ENCODE results near the gene CNTNAP2.

- TF ChIP-seq CTCF (conservative IDR thresholded peaks at IDR 0.05) (no peak), ZFX (IDR thresholded peaks at IDR 0.05) (no peak)
These were observed 1424.7 kb downstream of the CNTNAP2 start for GRCh38 chr7:147541261-147541660.

Measured in C4-2B (cell line).